Right kidney (tissue), 1 donor: Measurements from ENCODE around the gene PDE6B.
"Not testable (repeated sequence)": the region's sequence is repeated elsewhere in the genome, so short reads cannot be mapped to it uniquely, and the experiment has no call there.

Source experiments
- DNase-seq: peaks from one replicate; pipeline ENCODE4 v3.0.0-alpha.2; 2016

The PDE6B gene

GRCh38 chr4:622071-622995 lies 3.0 kb upstream of the PDE6B start:
- DNase-seq: no peak

GRCh38 chr4:622996-623913 lies 2.1 kb upstream of the PDE6B start:
- DNase-seq: no peak

DNA sequence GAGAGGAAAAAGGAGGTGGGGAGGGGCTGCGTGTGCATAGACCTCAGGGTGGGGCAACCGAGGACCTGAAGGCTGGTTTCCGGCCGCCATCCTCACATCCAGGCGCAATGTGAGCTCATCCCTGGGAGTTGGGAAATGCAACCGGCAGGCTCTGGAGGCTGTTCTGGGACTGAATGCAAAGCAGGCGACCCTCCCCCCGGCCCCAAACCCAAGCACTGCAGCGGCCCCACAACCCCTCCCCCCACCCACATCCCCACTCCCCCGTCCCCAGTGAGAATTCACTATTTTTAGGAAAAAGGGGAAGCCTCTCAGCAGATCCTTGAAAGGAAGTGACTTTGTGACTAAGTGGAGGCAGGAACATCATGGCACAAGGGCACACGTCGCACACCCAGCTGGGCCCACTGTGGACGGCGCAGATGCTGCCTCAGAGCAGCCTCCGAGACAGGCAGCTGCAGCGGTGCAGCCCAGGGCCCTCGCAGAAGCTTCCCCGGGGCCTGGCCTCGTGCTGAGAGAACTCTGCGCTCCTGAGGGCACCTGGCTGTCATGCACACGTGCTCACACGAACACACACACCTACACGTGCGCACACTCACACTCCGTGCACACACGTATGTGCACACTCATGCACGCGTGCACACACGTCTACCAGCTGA lies 1.3 kb upstream of the PDE6B start:
- no peak for DNase-seq

- DNase-seq: no peak
Observed at GRCh38 chr4:625631-626161, 323 bp downstream of the PDE6B start.

DNA sequence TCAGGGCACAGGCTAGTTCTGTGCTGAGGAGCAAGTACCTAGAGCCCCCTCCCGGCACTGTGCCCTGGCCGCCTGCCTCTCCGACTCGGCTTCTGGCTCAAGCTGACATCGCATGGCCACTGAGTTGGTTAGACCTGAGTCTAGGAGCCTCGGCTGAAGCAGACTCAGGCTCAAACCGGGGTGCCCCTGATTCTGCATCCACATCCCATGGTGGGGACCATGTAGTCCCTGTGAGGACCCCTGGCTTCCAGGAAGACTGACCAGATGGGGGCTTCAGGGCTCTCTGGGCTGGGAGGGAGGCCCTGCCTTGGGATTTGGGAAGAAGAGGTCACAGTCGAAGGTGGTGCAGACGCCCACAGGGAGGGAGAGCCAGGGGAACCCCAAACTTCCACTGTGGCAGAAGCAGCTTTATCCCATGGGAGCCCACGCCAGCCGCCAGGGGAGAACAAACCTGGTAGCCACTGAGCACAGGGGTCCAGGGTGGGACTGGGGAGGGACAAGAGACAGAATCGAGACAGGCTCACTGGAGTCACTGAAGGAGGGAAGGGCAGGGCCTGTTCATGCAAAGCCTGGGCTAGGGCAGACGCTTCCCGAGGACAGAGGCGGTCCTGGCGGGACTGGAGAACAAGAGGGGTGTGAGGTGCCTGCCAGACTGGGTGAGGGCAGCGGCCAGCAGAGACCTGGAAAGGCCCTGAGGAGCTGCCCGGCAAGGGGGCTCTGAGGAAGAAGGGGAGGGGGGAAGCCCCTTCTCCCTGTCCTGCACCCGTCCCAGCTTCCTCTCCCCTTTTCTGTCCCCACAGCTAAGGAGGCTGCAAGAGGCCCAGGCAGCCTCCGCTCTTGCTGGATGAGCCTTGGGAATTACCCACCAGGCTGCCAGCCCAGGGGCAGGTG lies 1.1 kb downstream of the PDE6B start:
- DNase-seq: no peak

DNA sequence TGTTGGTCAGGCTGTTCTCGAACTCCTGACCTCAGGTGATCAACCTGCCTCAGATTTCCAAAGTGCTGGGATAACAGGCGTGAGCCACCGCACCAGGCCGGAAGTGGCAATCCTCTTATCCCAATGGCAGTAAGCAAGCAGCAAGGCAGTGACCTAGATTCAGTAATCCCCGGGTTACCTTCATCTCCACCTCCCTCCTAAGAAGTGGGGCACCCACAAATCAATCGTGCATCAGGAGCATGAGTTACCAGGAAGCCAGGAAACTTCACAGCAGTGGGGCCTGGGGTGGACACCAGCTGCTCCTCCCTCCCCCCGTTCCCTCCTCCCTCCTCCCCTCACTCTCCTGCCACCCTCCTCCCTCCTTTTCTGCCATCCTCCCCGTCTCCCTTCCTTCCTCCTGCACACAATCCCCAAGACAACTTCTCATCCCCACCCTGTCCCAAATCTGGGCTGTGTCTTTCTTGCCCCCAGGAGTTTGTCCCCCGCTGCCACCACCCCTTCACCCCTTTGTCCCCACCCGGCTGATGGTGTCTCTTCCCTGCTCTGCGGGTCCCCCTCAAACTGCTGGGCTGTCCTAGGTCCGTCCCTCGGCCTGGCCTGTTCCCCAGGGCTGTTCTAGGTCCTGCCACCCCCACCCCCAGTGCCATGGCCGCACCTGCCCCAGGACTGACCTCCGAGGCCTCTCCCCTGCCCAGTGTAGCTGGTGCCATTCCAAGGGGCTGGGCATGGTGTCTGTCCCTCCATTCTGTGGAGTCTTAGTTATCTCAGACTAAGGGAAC lies 2.2 kb downstream of the PDE6B start:
- DNase-seq: no peak

DNA sequence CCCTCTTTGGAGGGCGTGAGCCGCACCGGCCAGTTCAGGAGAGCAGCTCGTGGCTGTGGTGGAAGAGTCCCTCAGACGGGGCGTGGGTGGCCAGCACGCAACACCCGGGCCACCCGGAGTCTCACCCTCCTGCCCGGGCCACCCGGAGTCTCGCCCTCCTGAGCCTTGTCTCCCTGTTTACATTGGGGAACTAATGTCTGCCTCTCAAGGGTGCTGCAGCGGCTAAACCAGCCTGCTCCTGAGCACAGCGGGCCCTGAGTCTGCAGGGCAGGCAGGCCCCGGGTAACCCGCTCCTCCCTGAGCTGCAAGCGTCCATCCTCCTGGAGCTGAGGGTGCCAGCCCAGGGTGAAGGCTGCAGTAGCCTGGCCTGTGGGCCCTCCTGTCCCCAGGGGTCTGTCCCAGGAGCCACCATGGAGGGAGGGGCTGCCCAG lies 3.0 kb downstream of the PDE6B start:
- DNase-seq: no peak

GRCh38 chr4:628821-629635 lies 3.7 kb downstream of the PDE6B start:
- no peak for DNase-seq

DNA sequence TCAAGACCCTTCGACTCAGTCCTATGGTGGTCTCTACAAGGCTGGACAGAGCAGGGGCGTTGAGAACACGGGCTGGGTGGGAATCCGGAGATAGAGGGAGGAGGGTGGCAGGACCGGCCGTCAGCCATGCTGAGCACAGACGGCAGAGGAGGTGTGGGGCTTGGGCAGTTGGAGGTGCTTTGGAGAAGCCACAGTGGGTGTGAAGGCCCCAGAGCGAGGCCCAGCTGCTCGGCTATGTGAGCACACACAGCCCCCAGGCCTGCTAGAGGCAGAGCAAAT lies 4.2 kb downstream of the PDE6B start:
- DNase-seq: no peak

GRCh38 chr4:629915-630641 lies 4.7 kb downstream of the PDE6B start:
- no peak for DNase-seq

DNA sequence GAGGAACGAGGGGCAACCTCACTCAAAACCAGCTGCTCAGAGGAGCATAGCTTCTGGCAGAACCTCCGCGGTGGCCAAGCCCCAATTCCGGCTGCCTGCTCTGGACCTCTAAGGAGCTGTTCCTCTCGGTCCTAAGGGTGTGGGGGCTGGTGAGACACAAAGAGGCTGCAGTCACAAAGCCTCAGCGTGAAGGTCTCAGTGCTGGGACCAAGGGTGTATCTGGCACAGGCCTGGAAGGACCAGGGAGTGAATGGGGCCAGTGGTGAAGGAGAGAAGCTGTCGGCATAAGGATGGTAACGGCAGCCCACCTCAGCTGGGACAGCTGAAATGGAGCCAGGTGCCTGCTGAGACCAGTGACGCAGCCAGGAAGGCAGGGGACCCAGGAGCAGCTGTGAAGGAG lies 5.3 kb downstream of the PDE6B start:
- no peak for DNase-seq

- DNase-seq: no peak
Observed at GRCh38 chr4:632196-632790, 6.9 kb downstream of the PDE6B start.

DNA sequence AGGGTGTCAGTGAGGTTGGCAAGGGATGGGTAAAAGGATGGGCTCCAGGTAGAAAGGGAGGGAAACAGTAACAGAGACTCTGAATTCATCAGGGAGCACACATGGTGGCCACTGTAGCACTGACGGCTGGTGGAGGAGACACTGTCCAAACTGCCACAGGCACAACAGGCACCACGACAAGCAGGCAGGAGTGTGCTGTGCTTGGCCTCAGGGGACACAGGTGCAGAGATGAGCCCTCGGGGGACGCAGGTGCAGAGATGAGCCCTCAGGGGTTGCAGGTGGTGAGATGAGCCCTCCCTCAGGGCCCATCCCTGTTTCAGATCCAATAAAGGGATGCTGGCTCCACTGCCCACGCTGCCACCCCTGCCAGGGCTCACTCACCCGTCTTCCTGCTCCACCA lies 7.6 kb downstream of the PDE6B start:
- DNase-seq: no peak

GRCh38 chr4:633406-633805 lies 8.0 kb downstream of the PDE6B start:
- DNase-seq: no peak

GRCh38 chr4:633976-634598 lies 8.7 kb downstream of the PDE6B start:
- no peak for DNase-seq

- no peak for DNase-seq
Observed at GRCh38 chr4:634599-634985, 9.2 kb downstream of the PDE6B start.

DNA sequence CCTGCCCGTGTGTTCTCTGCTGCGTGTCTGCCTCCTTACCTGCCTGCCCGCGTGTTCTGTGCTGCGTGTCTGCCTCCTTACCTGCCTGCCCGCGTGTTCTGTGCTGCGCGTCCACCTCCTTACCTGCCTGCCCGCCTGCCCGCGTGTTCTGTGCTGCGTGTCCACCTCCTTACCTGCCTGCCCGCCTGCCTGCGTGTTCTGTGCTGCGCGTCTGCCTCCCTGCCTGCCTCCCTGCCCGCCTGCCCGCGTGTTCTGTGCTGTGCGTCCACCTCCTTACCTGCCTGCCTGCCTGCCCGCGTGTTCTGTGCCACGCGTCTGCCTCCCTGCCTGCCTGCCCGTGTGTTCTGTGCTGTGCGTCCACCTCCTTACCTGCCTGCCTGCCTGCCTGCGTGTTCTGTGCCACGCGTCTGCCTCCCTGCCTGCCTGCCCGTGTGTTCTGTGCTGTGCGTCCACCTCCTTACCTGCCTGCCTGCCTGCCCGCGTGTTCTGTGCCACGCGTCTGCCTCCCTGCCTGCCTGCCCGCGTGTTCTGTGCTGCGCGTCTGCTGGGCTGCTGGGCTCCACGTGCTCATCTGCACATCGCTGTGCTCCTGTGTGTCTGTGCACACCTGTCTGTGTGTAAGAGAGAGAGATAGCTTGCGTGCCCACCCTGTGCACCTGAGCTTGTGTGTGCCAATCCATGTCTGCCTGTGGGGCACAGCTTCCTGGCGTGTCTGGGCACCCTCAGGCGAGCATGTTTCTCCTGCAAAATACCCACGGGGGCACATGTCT lies 9.9 kb downstream of the PDE6B start:
- not testable (repeated sequence) for DNase-seq
